HK-2 (cell line): ENCODE data around the gene ZNF280A.
"Not testable (repeated sequence)": the region's sequence is repeated elsewhere in the genome, so short reads cannot be mapped to it uniquely, and the experiment has no call there.

Experiments
- DNase-seq: peaks from one replicate; pipeline ENCODE4 v3.0.0-alpha.2; 2018; ENCODE audit not compliant: unreplicated experiment

Gene ZNF280A

GRCh38 chr22:22468794-22469469, 51.1 kb downstream of the ZNF280A start:
- not testable (repeated sequence) for DNase-seq

- DNase-seq = no peak
These were observed 53.0 kb downstream of the ZNF280A start for GRCh38 chr22:22467112-22467511.

GRCh38 chr22:22465782-22466181, 54.3 kb downstream of the ZNF280A start:
- no peak for DNase-seq

- DNase-seq = no peak
These were observed 54.9 kb downstream of the ZNF280A start for GRCh38 chr22:22465094-22465602.

GRCh38 chr22:22464541-22465054, 55.5 kb downstream of the ZNF280A start:
- no peak for DNase-seq

- peak; percentile 35 for DNase-seq
These were observed 56.1 kb downstream of the ZNF280A start for GRCh38 chr22:22463855-22464540.
